IPS-NIHi7 (cell line): ENCODE measurements around the gene PTPN1.
"Not testable (repeated sequence)": the region's sequence is repeated elsewhere in the genome, so short reads cannot be mapped to it uniquely, and the experiment has no call there.

Experiments
- DNase-seq: peaks from one replicate; pipeline ENCODE4 v3.0.0; 2012; ENCODE audit warnings: mixed read lengths; ENCODE audit errors: extremely low spot score

The PTPN1 gene

GRCh38 chr20:50532221-50532620, 22.0 kb downstream of the PTPN1 start:
- DNase-seq: no peak

DNA sequence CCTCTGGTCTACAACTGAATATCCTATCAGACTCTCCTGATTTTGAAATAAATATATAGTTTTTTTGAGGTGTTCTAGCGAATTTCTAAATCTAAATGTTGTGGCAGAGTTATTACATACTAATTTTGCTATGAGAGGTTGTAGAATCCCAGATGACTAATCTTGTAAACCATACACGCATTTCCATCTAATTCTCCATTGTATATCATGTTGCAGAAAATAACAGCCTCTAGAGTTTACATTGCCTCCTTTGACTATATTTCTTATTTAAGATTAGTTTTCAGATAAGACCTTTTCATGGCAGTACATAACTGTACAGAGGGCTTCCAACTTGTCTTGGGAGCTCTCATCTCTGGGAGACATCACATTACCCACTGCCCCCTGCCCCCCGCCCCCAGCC, 22.9 kb downstream of the PTPN1 start:
- no peak for DNase-seq

DNA sequence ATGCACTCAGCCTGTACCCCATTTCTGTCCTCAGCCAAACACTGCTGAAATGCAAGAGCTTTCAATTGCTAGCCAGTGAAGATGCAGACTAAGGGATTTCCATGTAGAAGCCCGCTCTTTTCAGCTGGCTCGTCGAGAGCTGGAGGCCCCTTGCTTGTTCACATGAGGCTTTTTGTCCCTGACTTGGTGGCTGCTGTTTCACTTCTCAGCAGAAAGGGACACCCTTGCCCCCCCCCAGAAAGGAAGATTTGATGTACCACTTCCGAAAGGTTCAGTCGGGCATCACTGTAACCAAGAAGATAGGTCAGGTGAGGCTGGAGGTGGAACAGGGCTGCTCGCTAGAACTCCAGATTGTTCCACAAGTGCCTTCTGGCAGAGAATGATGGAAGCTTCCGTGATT, 23.3 kb downstream of the PTPN1 start:
- no peak for DNase-seq

DNA sequence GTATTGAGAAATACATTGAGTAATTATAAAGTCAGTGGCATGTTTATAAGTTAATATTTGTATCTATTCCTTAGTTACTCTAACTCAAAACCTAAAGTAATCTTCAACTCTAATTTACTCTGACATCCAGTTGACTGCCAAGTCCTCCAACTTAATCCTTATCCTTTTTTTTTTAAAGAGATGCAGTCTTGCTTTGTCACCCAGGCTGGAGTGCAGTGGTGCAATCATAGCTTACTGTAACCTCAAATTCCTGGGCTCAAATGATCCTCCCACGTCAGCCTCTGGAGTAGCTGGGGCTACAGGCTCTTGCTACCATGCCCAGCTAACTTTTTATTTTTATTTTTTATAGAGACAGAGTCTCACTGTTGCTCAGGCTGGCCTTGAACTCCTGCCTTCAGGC, 24.4 kb downstream of the PTPN1 start:
- DNase-seq: no peak

- DNase-seq: no peak
Measured at GRCh38 chr20:50535162-50535561, 25.0 kb downstream of the PTPN1 start.

DNA sequence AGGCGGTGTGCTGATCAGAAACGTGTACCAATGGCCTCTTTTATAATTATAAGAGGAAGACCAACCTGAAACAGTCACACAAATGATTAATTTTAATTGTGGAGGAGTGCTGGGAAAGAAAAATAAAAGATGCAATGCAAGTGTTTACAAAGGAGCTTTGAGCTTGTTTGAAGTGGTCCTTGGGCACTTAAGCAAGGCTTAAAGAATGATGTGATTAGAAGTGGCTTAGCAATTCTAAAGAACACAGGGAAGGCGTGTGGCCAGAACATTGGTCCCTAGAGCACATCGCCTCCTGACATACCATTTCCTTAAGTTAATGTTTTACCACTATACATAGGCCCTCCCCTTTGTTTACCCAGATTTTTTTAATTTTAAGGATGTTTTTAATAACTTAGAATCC, 26.1 kb downstream of the PTPN1 start:
- no peak for DNase-seq

DNA sequence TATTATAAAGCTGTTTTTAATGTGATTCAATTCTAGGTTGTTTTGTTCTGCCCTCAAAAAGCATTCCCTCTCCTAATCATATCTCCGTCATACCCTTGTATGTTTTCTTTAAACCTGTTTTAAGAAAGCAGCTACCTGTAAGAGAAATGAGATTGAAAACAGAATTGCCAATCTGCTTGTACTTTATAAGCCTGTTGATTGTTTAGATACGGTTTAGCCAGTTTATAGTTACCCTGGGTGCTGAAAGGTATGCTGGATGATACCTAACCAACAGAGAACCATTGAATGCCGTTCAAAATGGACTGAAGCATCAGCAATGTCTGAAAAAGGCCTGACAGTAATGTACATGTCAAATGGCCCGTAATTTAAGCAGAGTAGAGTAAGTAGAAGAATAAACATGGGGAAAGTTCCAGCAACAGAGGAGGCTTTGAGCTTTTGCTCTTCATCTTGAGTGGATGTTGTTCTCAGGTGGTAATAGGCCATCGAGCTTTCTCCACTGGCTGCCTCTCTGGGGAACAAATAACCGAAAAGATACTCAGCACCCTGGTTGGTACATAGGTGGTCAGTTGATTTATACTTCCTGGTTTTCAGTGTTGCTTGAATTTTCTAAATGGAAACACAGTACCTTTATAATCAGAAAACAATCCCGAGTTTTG, 27.5 kb downstream of the PTPN1 start:
- no peak for DNase-seq

DNA sequence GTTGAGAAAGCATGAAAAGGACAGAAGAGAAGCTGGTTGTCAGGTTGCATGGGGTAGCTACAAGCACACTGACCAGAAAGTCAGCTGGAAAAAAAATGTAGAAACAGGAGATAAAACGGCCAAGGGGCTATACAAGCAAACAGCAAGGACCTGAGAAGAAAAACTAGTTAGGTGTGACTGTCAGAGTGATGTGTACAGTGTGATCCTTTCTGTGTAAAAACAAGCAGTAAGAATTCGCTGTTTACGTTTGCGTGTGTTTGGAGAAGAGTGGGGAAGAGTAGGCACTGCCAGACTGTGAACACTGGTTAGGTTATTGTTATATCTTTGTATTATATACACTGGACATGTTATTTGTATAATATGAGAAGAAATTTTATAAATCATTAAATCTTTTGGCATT, 28.1 kb downstream of the PTPN1 start:
- DNase-seq: no peak

GRCh38 chr20:50539798-50540197, 29.6 kb downstream of the PTPN1 start:
- DNase-seq: not testable (repeated sequence)

- DNase-seq: no peak
Measured at GRCh38 chr20:50540620-50541605, 30.7 kb downstream of the PTPN1 start.

DNA sequence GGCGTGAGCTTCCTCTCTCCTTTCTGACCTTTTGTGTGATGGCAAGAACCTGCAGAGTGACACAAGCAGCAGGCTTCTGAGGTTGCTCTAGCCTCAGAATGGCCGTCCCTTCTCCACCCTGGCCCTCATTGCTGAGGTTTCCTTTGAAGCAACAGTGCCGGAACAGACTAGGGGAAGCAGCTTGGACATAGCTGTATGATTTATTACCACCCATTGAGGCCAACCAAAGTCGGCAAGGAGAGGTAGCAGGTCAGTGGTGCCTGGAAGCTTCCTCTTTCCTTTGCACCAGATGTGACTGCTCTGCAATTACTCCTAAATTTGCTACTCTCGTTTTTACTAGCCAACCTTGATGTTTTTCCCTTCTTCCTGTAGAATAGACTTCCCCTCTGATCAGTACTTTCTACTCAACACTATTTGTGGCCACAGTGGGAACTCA, 31.4 kb downstream of the PTPN1 start:
- no peak for DNase-seq

- DNase-seq: no peak
Measured at GRCh38 chr20:50543326-50543725, 33.1 kb downstream of the PTPN1 start.

GRCh38 chr20:50545126-50545525, 34.9 kb downstream of the PTPN1 start:
- DNase-seq: no peak

DNA sequence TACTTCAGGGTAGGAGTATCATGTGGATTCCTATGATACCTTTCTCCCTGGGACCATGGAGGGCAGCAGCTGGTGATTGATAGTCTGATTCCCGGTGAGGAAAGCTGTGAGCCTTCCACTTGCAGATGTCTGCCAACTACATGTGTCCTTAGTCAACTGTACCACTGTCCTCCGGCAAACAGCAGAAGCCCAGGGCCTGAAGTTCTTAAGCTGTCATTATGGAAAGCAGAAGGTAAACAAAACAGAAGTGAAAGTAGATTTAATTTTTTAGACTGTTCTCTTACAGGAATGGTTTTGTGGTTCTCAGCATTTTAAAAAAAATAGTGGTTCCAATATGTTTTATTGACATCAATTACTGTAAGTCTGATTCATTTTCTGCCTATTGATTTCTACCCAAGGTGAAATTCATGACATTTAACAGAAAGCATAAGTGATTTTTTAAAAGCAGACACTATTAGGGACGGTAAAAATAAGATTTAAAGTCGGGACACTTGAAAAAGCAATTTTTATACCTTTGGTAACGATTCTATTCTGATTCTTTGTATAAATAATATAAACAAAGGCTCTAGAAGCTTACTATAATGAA, 36.6 kb downstream of the PTPN1 start:
- no peak for DNase-seq

- no peak for DNase-seq
Measured at GRCh38 chr20:50547964-50548363, 37.8 kb downstream of the PTPN1 start.

DNA sequence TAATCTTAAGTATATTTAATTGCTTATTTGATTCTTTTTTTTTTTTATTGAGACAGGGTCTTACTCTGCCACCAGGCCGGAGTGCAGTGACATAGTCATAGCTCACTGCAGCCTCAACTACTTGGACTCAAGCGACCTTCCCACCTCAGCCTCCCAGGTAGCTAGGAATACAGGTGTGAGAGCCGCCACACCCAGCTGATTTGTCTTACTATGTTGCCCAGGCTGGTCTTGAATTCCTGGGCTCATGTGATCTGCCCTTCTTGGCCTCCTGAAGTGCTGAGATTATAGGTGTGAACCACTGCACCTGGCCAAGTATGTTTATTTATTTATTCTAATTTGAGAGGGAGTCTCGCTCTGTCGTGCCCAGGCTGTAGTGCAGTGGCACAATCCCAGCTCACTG, 38.2 kb downstream of the PTPN1 start:
- no peak for DNase-seq

- DNase-seq: no peak
Measured at GRCh38 chr20:50550531-50550930, 40.3 kb downstream of the PTPN1 start.

- DNase-seq: no peak
Measured at GRCh38 chr20:50551288-50551687, 41.1 kb downstream of the PTPN1 start.

DNA sequence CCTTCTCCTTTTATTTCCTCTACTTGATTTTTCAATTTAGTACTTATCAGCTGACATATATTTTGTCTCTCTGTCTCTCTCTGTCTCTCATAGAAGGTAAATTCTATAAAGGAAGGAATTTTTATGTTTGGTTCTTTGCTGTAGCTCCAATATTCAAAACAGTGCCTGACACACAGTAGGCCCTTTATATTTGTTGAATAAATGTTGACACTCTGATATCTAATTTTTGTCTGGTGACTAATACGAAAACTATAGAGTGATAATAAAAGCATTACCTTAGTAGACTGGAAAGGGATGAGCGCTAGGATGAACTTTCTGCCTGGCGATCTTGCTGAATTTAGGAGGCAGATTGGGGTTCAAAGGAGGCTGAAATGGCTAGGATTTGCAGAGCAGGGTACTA, 42.8 kb downstream of the PTPN1 start:
- no peak for DNase-seq

DNA sequence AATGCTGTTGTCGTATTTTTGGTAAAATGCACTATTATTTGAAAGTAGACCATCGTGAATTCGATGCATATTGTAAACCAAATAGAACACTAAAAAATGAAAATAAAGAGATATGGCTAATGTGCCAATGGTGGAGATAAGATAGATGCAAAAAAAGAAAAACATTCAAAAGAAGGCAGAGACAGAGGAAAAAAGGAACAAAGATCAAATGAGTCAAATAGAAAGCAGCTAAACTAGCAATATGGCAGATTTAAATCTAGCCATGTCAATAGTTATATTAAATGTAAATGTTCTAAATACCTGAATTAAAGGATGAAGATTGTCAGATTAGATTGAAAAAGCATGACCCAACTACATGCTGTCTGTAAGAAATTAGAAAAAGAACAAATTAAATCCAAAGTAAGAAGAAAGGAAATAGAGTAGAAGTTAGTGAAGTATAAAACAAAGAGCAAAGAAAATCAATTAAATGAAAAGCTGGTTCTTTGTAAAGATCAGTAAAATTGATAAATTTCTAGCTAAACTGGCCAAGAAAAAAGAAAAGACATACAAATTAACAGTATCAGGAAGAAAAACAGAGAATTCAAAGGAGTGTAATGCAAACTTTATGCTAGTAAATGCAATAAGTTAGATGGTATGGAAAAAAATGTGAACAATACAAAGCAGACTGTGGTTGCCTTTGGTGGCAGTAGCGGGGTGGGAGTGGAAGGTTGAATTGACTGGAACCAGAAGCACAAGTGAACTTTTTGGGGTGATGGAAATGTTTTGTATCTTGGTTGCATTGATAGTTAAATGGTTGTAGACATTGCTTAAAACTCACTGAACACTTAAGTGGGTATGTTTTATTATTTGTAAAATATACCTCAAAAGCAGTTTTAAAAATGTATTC, 44.8 kb downstream of the PTPN1 start:
- DNase-seq: no peak

DNA sequence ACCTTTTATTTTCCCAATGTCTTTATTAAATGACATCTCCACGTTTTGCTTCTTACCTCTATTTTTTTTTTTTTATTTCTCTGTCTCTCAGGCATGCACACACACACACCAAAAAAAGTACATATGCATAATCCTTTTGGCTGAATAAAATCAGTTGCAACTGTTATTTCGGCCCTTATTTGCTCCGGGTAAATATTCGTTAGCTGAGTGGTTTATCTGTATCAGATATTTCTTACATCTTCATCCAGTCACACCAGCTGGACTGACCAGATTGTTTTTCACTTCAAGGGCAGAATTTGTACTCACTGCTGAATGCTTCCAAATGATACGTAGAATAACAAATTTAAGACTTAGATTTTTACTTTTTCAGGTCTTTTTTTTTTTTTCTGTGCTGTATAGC, 45.5 kb downstream of the PTPN1 start:
- no peak for DNase-seq
